Immature natural killer cell (primary cell): ENCODE results near the gene SETD3. TPM values are rescaled to one million over a fixed set of nuclear protein-coding genes. Genes with fewer than 3 reads are reported as not detected.
A peak's percentile ranks its signal among the peaks of the same experiment; 100 is the strongest.

ENCODE experiments used
- DNase-seq, 3 donors: peaks; one replicate each; pipeline ENCODE4 v3.0.0; 2022; ENCODE audit warnings: mixed read lengths in 1 of 3
- H3K27ac Mint-ChIP-seq, 6 donors: one replicate each; pipeline ENCODE4 v1.8.0; 2020; ENCODE audit warnings: mixed read lengths in 6 of 6, mild to moderate bottlenecking in 5 of 6, inconsistent platforms in 4 of 6, moderate library complexity in 3 of 6
- H3K27me3 Mint-ChIP-seq, 3 donors: one replicate each; pipeline ENCODE4 v1.8.0; 2020 to 2021; ENCODE audit warnings: low read depth in 3 of 3, mild to moderate bottlenecking in 3 of 3, mixed read lengths in 3 of 3, moderate library complexity in 3 of 3, inconsistent platforms in 1 of 3
- H3K36me3 Mint-ChIP-seq, 3 donors: one replicate each; pipeline ENCODE4 v1.8.0; 2020; ENCODE audit warnings: mixed read lengths in 3 of 3, inconsistent platforms in 2 of 3, mild to moderate bottlenecking in 2 of 3
- H3K4me1 Mint-ChIP-seq, 2 donors: one replicate each; pipeline ENCODE4 v1.8.0; 2020; ENCODE audit warnings: inconsistent platforms in 2 of 2, mild to moderate bottlenecking in 2 of 2, mixed read lengths in 2 of 2, moderate library complexity in 1 of 2
- H3K4me3 Mint-ChIP-seq, 5 donors: one replicate each; pipeline ENCODE4 v1.8.0; 2020; ENCODE audit warnings: mild to moderate bottlenecking in 5 of 5, mixed read lengths in 5 of 5, inconsistent platforms in 3 of 5, moderate library complexity in 3 of 5
- H3K9me3 Mint-ChIP-seq, 6 donors: one replicate each; pipeline ENCODE4 v1.8.0; 2020; ENCODE audit warnings: mild to moderate bottlenecking in 6 of 6, mixed read lengths in 6 of 6, inconsistent platforms in 4 of 6, moderate library complexity in 3 of 6
- polyA plus RNA-seq, 3 donors: library from polyadenylated mRNA; unstranded; fragments of 300-500 nt; fragmentation: Illumina TruSeq; gene quantifications; one replicate each; pipeline ENCODE4 v1.2.3, GENCODE V29; 2021

The SETD3 gene
- polyA plus RNA-seq, 3 donors from 2014 or later = 60.8 to 112 (median 66.5) TPM

- Mint-ChIP-seq H3K27me3 (peaks cover 0 to 2% (median 0%) of the 10 kb centered on the region in 3 donors), H3K4me1 (peaks cover 67 to 84% of the 10 kb centered on the region in 2 donors), H3K4me3 (peak overlapping the region; percentile 42 to 82 (median 66)), H3K27ac (peak overlapping the region; percentile 81 to 97 (median 91)), H3K9me3 (no peaks in the 10 kb centered on the region), H3K36me3 (peaks cover 29 to 53% (median 35%) of the 10 kb centered on the region in 3 donors)
- no peak for DNase-seq
Measured at GRCh38 chr14:99447739-99448138, 32.9 kb downstream of the SETD3 start.

GRCh38 chr14:99445931-99446330 is 34.7 kb downstream of the SETD3 start:
- no peak for DNase-seq
- H3K4me1 Mint-ChIP-seq = peaks cover 70 to 84% of the 10 kb centered on the region in 2 donors
- H3K27me3 Mint-ChIP-seq = peaks cover 0 to 3% (median 0%) of the 10 kb centered on the region in 3 donors
- peak overlapping the region in 5 of 6 donors; percentile 65 to 84 (median 71) for H3K27ac Mint-ChIP-seq
- no peaks in the 10 kb centered on the region for H3K9me3 Mint-ChIP-seq
- no peak overlapping the region for H3K4me3 Mint-ChIP-seq
- peaks cover 32 to 58% (median 36%) of the 10 kb centered on the region in 3 donors for H3K36me3 Mint-ChIP-seq

- H3K27ac Mint-ChIP-seq = peak overlapping the region; percentile 82 to 94 (median 86)
- peaks cover 67 to 85% of the 10 kb centered on the region in 2 donors for H3K4me1 Mint-ChIP-seq
- peaks cover 29 to 57% (median 35%) of the 10 kb centered on the region in 3 donors for H3K36me3 Mint-ChIP-seq
- H3K9me3 Mint-ChIP-seq = no peaks in the 10 kb centered on the region
- H3K27me3 Mint-ChIP-seq = peaks cover 0 to 9% (median 4%) of the 10 kb centered on the region in 3 donors
- peak overlapping the region; percentile 53 to 78 (median 67) for H3K4me3 Mint-ChIP-seq
- no peak for DNase-seq
Measured at GRCh38 chr14:99441918-99442317, 38.7 kb downstream of the SETD3 start.

- H3K4me3 Mint-ChIP-seq = peak overlapping the region; percentile 53 to 78 (median 67)
- peaks cover 0 to 9% (median 4%) of the 10 kb centered on the region in 3 donors for H3K27me3 Mint-ChIP-seq
- H3K27ac Mint-ChIP-seq = peak overlapping the region; percentile 82 to 94 (median 86)
- peaks cover 67 to 86% of the 10 kb centered on the region in 2 donors for H3K4me1 Mint-ChIP-seq
- H3K9me3 Mint-ChIP-seq = no peaks in the 10 kb centered on the region
- peaks cover 26 to 54% (median 32%) of the 10 kb centered on the region in 3 donors for H3K36me3 Mint-ChIP-seq
- peak in 1 of 3 donors; percentile 19 for DNase-seq
Measured at GRCh38 chr14:99441157-99441870, 39.3 kb downstream of the SETD3 start.

- Mint-ChIP-seq H3K9me3 (no peaks in the 10 kb centered on the region), H3K4me1 (peaks cover 74 to 86% of the 10 kb centered on the region in 2 donors), H3K36me3 (peaks cover 22 to 47% (median 30%) of the 10 kb centered on the region in 3 donors), H3K27ac (peak overlapping the region; percentile 66 to 84 (median 76)), H3K4me3 (peak overlapping the region in 2 of 5 donors; percentile 25 to 34), H3K27me3 (peaks cover 0 to 12% (median 4%) of the 10 kb centered on the region in 3 donors)
- no peak for DNase-seq
Measured at GRCh38 chr14:99440278-99440677, 40.4 kb downstream of the SETD3 start.

- no peak for DNase-seq
- Mint-ChIP-seq H3K9me3 (no peaks in the 10 kb centered on the region), H3K4me3 (peak overlapping the region; percentile 80 to 88 (median 83)), H3K4me1 (peaks cover 89 to 97% of the 10 kb centered on the region in 2 donors), H3K36me3 (peaks cover 27 to 47% (median 28%) of the 10 kb centered on the region in 3 donors), H3K27ac (peak overlapping the region; percentile 90 to 97 (median 94)), H3K27me3 (peaks cover 0 to 14% (median 4%) of the 10 kb centered on the region in 3 donors)
Measured at GRCh38 chr14:99437706-99438105, 43.0 kb downstream of the SETD3 start.

GRCh38 chr14:99436247-99437180 is 44.1 kb downstream of the SETD3 start:
- H3K9me3 Mint-ChIP-seq = no peaks in the 10 kb centered on the region
- H3K4me3 Mint-ChIP-seq = peak overlapping the region; percentile 80 to 88 (median 83)
- peaks cover 22 to 41% (median 25%) of the 10 kb centered on the region in 3 donors for H3K36me3 Mint-ChIP-seq
- peak overlapping the region; percentile 90 to 97 (median 94) for H3K27ac Mint-ChIP-seq
- peaks cover 0 to 12% (median 4%) of the 10 kb centered on the region in 3 donors for H3K27me3 Mint-ChIP-seq
- H3K4me1 Mint-ChIP-seq = peaks cover 85 to 97% of the 10 kb centered on the region in 2 donors
- peak; percentile 42 to 50 (median 48) for DNase-seq

- H3K27ac Mint-ChIP-seq = peak overlapping the region; percentile 90 to 97 (median 94)
- peaks cover 17 to 47% (median 21%) of the 10 kb centered on the region in 3 donors for H3K36me3 Mint-ChIP-seq
Measured at GRCh38 chr14:99435327-99435726, 45.3 kb downstream of the SETD3 start.

GRCh38 chr14:99432485-99432884 is 48.2 kb downstream of the SETD3 start:
- Mint-ChIP-seq H3K9me3 (no peaks in the 10 kb centered on the region), H3K4me3 (no peak overlapping the region), H3K27me3 (peaks cover 0 to 12% (median 3%) of the 10 kb centered on the region in 3 donors), H3K27ac (peak overlapping the region; percentile 40 to 82 (median 58)), H3K4me1 (peaks cover 85 to 97% of the 10 kb centered on the region in 2 donors), H3K36me3 (peaks cover 22 to 54% (median 35%) of the 10 kb centered on the region in 3 donors)
- DNase-seq = no peak

More at GRCh38 chr14:99435327-99435726, 45.3 kb downstream of the SETD3 start:
- H3K4me3 Mint-ChIP-seq = peak overlapping the region; percentile 68 to 88 (median 81)
- peaks cover 0 to 10% (median 4%) of the 10 kb centered on the region in 3 donors for H3K27me3 Mint-ChIP-seq
- peaks cover 83 to 97% of the 10 kb centered on the region in 2 donors for H3K4me1 Mint-ChIP-seq
- no peaks in the 10 kb centered on the region for H3K9me3 Mint-ChIP-seq
- DNase-seq = peak in 1 of 3 donors; percentile 20

- Mint-ChIP-seq H3K4me3 (no peak overlapping the region), H3K9me3 (no peaks in the 10 kb centered on the region), H3K27ac (peak overlapping the region in 5 of 6 donors; percentile 3 to 59 (median 56)), H3K27me3 (peaks cover 0 to 10% (median 0%) of the 10 kb centered on the region in 3 donors), H3K4me1 (peaks cover 81 to 95% of the 10 kb centered on the region in 2 donors), H3K36me3 (peaks cover 22 to 57% (median 36%) of the 10 kb centered on the region in 3 donors)
- no peak for DNase-seq
Measured at GRCh38 chr14:99431986-99432385, 48.7 kb downstream of the SETD3 start.

GRCh38 chr14:99430491-99430890 is 50.2 kb downstream of the SETD3 start:
- peaks cover 0 to 9% (median 0%) of the 10 kb centered on the region in 3 donors for H3K27me3 Mint-ChIP-seq
- peak in 2 of 3 donors; percentile 33 to 39 for DNase-seq
- H3K4me1 Mint-ChIP-seq = peaks cover 70 to 88% of the 10 kb centered on the region in 2 donors
- peak overlapping the region in 1 of 5 donors; percentile 1 for H3K4me3 Mint-ChIP-seq
- H3K9me3 Mint-ChIP-seq = no peaks in the 10 kb centered on the region
- peaks cover 19 to 57% (median 36%) of the 10 kb centered on the region in 3 donors for H3K36me3 Mint-ChIP-seq
- peak overlapping the region in 5 of 6 donors; percentile 39 to 78 (median 56) for H3K27ac Mint-ChIP-seq

GRCh38 chr14:99427632-99428300 is 52.9 kb downstream of the SETD3 start:
- Mint-ChIP-seq H3K9me3 (no peaks in the 10 kb centered on the region), H3K4me1 (peaks cover 59 to 84% of the 10 kb centered on the region in 2 donors)

More at GRCh38 chr14:99427632-99428300, 52.9 kb downstream of the SETD3 start:
- peak overlapping the region in 2 of 5 donors; percentile 21 to 54 for H3K4me3 Mint-ChIP-seq
- no peak for DNase-seq
- peaks cover 16 to 40% (median 25%) of the 10 kb centered on the region in 3 donors for H3K36me3 Mint-ChIP-seq
- H3K27ac Mint-ChIP-seq = peak overlapping the region in 5 of 6 donors; percentile 57 to 87 (median 76)
- H3K27me3 Mint-ChIP-seq = peaks cover 0 to 5% (median 1%) of the 10 kb centered on the region in 3 donors
